ENCODE measurements around the gene NMRAL1.

Gene NMRAL1

DNA sequence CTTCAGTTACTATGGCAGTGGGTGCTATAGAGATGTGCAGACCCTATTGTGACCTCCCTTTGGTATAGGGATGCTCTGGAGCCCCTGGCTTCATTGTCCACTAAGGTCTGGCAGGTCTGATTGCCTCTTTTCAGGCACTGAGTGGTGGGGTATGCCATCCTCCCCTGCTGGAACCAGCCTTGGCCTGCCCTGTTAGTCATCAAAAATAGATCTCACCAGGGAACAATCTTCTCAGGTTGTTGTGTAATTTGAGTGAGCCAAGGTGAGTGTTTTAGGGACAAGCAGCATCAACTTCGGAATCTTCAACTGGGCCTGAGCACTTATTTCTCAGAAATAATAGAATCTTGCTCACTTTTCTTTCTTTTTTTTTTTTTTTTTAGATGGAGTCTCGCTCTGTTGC, 21.3 kb upstream of the NMRAL1 start:
- TF ChIP-seq, protein P1, sequence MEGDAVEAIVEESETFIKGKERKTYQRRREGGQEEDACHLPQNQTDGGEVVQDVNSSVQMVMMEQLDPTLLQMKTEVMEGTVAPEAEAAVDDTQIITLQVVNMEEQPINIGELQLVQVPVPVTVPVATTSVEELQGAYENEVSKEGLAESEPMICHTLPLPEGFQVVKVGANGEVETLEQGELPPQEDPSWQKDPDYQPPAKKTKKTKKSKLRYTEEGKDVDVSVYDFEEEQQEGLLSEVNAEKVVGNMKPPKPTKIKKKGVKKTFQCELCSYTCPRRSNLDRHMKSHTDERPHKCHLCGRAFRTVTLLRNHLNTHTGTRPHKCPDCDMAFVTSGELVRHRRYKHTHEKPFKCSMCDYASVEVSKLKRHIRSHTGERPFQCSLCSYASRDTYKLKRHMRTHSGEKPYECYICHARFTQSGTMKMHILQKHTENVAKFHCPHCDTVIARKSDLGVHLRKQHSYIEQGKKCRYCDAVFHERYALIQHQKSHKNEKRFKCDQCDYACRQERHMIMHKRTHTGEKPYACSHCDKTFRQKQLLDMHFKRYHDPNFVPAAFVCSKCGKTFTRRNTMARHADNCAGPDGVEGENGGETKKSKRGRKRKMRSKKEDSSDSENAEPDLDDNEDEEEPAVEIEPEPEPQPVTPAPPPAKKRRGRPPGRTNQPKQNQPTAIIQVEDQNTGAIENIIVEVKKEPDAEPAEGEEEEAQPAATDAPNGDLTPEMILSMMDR (IDR thresholded peaks at IDR 0.05; ENCODE audit: borderline replicate concordance, control extremely low read depth, extremely low read depth, insufficient read depth, missing control alignments), result no peak
- DNase-seq (ENCODE audit: low spot score), result no peak
- in situ Hi-C loops (cut with MboI; ENCODE audit: low sequenced_read_pairs, unreplicated experiment), result no loop called here

DNA sequence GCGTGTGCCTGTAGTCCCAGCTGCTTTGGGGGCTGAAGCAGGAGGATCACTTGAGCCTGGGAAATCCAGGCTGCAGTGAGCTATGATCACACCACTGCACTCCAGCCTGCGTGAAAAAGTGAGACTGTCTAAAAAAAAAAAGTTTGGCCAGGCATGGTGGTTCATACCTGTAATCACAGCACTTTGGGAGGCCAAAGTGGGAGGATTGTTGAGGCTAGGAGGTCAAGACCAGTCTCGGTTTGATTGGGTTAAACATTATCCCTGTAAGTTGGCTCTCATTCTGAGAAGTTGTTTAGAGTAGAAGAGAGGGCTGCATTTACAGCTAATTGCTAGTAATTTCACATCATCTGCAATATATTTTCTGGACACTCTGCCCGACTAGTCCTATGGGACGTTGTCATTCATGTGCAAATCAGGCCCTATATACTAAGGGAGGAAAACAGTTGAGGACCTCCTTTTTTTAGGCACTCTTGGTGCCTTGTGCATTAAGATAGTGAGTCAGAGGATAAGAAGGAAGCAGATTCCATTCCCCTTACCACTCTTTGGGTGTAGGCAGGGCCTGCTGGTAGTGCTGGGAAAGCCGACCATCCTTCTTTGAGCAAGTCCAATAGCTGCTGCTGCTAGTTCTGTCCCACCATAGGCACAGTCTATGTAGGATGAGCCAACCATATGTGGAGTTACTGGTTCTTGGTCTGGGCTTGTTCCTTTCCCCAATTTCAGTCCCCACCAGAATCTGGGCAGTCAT, 20.5 kb upstream of the NMRAL1 start:
- in situ Hi-C loops (cut with MboI; ENCODE audit: low sequenced_read_pairs, unreplicated experiment), result no loop called here
- TF ChIP-seq, protein P1 (IDR thresholded peaks at IDR 0.05; ENCODE audit: borderline replicate concordance, control extremely low read depth, extremely low read depth, insufficient read depth, missing control alignments), result no peak
- DNase-seq (ENCODE audit: low spot score), result no peak

DNA sequence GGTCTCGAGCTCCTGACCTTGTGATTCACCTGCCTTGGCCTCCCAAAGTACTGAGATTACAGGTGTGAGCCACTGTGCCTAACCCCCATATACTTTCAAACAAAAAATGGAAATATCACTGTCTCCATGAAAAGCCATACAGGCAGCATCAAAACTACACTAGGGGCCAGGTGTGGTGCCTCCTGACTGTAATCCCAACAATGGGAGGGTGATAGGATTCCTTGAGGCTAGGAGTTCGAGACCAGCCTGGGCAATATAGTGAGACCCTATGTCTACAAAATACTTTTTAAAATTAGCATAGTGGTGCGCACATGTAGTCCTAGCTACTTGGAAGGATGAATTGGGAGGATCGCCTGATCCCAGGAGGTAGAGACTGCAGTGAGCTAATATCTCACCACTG, 17.5 kb upstream of the NMRAL1 start:
- TF ChIP-seq, protein P1 (IDR thresholded peaks at IDR 0.05; ENCODE audit: borderline replicate concordance, control extremely low read depth, extremely low read depth, insufficient read depth, missing control alignments), result no peak
- no peak for DNase-seq (ENCODE audit: low spot score)
- in situ Hi-C loops (cut with MboI; ENCODE audit: low sequenced_read_pairs, unreplicated experiment), result no loop called here

DNA sequence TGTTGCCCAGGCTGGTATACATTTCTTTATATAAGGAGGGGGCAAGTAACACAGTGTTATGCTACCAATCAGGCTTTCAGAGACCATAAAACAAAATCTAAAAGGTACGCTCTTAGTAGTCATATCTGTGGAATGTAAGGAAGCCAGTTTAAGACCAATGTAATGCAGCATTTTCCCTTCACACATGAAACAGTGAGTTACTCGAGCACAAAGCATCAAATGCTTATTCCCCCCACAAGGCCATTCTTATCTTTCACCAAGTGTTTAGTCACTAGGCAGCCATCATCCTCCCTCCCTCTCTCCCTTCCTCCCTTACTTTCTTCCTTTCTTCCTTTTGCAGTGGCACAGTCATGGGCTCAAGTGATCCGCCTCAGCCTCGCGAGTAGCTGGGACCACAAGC, 14.6 kb upstream of the NMRAL1 start:
- TF ChIP-seq, protein P1 (IDR thresholded peaks at IDR 0.05; ENCODE audit: borderline replicate concordance, control extremely low read depth, extremely low read depth, insufficient read depth, missing control alignments), result no peak
- in situ Hi-C loops (cut with MboI; ENCODE audit: low sequenced_read_pairs, unreplicated experiment), result no loop called here
- no peak for DNase-seq (ENCODE audit: low spot score)

DNA sequence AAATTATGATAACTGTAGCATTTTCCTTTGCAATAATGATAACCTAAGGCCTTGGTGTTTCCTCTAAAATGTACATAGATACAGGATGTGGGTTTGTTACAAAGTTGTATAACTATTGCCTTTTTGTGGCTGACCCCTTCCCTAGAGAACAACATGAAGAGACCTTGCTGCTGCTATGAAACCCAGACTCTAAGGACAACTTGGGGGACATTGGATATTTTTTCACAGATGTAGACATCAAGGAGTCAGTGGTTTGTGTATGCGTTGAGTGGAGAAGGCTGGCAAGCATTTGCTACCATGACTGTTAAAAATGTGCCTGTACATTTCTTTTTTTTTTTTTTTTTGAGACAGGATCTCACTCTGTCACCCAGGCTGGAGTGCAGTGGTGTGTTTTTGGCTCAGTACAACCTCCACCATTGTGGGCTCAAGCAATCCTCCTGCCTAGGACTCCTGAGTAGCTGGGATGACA, 14.1 kb upstream of the NMRAL1 start:
- in situ Hi-C loops (cut with MboI; ENCODE audit: low sequenced_read_pairs, unreplicated experiment), result no loop called here
- TF ChIP-seq, protein P1 (IDR thresholded peaks at IDR 0.05; ENCODE audit: borderline replicate concordance, control extremely low read depth, extremely low read depth, insufficient read depth, missing control alignments), result no peak
- no peak for DNase-seq (ENCODE audit: low spot score)

DNA sequence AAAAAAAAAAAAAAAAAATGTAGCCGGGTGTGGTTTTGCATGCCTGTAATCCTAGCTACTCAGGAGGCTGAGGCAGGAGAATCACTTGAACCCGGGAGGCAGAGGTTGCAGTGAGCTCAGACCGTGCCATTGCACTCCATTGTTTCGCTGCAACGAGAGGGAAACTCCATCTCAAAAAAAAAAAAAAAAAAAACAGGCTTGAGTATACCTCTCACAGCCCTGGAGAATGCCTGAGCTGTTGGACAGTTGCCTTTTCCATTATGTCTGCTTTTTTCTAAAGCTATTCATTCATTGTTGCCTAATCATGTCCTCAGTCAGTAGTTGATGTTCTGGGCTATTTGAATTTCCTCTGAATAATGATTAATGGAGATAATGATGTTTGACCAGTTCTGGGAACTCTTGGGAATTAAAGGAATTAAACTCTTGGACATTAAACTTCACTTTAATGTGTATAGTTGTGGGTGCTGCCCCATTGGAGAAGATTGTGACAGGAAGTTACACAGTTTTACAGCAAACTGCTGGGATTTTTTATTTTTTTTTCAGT, 13.6 kb upstream of the NMRAL1 start:
- TF ChIP-seq, protein P1 (IDR thresholded peaks at IDR 0.05; ENCODE audit: borderline replicate concordance, control extremely low read depth, extremely low read depth, insufficient read depth, missing control alignments), result no peak
- in situ Hi-C loops (cut with MboI; ENCODE audit: low sequenced_read_pairs, unreplicated experiment), result no loop called here
- DNase-seq (ENCODE audit: low spot score), result no peak

Measured in GM13976 (cell line).